Dedifferentiated amniotic fluid mesenchymal stem cell (primary cell): ENCODE measurements around the gene NAXE.
"Not testable (repeated sequence)": the region's sequence is repeated elsewhere in the genome, so short reads cannot be mapped to it uniquely, and the experiment has no call there.

Source experiments
- DNase-seq: peaks from one replicate; pipeline ENCODE4 v3.0.0-alpha.2; 2016; ENCODE audit errors: extremely low spot score

NAXE gene

DNA sequence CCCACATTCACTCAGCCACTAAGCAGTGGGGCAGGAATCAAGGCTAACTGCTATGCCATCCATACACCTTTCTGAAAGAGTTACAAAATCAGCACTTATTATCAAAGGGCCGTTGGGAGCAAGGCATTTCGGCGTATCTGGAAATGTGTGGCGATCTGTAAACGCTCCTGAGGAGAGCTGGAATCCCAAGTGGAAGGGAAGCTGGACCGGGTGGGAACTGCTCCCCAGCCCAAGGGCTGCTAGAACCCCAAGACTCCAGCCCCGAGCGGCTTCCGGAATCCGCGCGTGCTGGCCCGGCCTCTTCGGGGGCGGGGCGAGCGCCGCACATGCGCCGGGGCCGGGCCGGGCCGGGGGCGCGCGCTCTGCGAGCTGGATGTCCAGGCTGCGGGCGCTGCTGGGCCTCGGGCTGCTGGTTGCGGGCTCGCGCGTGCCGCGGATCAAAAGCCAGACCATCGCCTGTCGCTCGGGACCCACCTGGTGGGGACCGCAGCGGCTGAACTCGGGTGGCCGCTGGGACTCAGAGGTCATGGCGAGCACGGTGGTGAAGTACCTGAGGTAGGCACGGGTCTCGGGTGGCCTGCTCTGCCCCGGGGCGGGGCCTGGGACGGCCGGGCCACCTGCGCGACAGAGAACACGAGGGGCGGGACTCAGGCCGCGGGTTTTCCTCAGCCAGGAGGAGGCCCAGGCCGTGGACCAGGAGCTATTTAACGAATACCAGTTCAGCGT lies at the start of gene NAXE:
NAXE (plus strand) TSS at position 345 of the 726 bp plus-strand sequence; CDS start at position 374, 29 bp downstream.
- peak; percentile 36 for DNase-seq

DNA sequence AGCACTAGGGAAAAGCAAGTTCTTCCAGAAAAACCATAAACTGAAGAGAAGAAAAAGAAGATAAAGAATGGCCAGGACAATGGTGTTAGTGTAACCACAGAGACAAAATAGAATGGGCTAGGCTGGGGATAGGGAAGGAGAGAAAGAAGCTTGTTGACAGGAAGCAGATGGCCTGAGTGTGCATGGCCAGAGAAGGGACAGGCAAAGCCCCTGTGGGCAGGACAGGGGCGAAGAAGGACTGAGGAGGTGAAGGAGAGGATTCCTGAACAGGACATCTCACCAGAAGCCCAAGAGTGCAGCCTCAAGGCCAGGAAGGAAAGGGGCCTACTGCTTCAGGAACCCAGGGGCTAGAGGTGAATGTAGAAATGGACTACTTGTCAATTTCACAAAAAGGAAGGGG lies 48.5 kb upstream of the NAXE start:
- DNase-seq: no peak

DNA sequence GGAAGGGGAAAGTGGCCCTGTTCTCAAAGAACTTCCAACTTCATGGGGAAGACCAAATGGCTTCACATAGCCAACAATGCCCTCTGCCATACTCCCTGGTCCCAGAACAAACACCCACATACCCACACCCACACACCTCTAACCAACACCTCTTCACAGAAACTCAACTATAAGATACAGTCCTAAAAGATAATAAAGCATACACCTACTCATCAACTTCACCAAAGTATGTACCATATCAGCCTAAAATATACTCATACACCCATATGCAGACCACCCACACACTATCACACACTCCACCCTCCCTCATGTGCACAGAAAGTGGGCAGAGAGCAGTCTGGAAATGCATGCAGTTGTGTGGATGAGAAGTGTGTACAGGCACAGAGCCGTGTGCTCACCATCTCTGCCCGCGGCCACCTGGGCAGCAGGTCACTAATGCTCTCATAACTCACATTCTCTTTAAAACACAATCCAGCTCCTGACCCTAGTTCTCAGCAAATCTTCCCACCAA lies 46.9 kb upstream of the NAXE start:
- DNase-seq: no peak

DNA sequence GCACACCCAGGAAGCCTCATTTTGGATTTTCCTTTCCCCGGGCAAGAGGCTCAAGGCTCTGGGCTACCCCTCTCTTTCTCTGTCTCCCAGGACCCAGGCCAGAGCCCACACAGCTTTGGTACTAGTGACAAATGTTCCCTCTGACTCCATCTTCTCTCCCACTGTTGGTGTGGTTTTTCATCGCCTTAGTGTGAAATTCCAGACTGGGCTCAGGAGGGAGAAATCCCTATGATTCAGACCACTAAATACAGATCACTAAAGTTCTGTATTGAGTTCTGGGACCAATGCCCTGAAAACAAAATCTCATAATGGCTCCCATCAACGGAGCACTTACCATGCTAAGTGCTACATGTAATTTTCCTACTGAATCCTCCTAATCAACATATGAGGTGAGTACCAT lies 45.3 kb upstream of the NAXE start:
- DNase-seq: no peak

DNA sequence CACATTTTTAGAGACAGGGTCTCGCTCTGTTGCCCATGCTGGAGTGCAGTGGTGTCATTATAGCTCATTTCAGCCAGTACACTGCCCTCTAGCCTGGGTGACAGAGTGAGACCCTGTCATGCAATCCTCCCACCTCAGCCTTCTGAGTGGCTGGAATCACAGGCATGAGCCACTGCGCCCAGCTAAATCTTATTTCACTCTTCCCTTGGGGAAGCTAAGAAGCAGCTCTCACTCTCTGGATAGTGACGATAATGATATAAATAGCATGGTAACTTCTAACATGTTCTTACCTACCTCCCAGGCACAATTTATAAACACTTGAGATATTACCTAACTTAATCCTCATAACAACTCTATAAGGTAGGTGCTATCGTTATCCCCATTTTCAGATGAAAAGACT lies 44.1 kb upstream of the NAXE start:
- no peak for DNase-seq

DNA sequence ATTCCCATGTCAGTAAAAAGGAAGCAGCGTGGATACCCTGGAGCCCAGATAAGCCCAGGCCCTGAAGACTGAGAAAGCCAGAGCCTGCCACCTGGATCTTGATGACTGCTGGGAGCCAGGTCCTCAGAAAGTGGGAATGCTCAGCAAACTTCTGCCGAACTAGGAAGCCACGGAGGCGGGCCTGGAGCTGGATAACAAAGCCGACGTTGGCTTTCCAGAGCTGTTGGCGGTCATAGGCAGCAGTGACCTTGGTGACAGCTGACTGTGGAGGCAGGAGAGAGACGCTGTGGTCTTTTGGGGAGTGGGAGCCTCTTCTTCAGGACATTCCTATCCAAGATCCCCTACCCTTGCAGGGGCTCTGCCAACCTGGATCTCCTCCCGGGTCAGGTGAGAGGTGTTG lies 43.6 kb upstream of the NAXE start:
- no peak for DNase-seq

DNA sequence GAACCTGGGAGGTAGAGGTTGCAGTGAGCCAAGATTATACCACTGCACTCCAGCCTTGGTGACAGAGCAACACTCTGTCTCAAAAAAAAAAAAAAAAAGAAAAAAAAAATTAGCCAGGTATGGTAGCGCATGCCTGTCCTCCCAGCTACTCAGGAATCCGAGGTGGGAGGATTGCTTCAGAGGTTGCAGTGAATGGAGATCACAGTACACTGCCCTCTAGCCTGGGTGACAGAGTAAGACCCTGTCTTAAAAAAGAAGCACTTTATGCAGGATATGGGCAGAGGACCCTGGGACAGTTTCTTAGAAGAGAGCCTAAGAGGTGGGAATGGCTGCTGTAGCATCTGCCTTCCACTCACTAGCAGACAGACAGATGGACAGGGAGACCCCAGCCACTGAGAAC lies 42.2 kb upstream of the NAXE start:
- no peak for DNase-seq

DNA sequence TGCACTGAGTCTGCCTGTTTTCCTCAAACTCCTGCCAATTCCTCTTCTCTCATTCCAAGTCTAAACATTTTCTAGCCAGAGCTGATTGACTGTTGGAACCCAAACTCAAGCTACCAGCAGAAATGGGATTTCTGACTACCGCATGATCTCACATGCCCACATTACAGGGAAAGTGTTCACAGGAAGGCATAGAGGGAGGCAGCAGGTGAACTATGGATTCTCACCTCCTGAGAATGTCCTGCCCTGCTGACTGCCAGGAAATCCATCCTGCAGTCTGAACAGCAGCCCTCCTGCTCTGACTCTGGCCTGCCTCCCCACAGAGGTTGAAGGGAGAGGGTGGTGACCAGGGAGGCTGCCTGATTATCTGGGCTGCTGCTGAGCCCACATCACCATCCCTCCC lies 41.7 kb upstream of the NAXE start:
- DNase-seq: no peak

DNA sequence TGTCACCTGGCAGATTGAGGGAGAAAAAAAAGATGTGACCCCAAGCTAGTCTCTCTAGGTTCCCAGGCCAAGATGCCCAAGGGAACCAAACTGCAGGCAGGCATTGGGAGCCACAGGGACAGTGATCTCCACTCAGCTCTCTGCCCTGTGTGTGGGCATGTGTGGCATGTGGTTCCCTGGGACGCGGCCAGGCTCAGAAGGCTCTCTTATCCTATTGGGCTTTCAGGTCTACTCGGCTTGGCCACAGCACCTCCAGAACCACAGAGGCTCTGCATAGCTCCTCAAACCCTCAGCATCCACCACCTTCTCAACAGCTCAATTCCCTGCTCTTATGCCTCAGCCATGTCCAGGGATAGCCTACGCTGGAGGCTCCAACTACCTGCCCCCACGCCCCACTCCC lies 41.2 kb upstream of the NAXE start:
- DNase-seq: no peak

DNA sequence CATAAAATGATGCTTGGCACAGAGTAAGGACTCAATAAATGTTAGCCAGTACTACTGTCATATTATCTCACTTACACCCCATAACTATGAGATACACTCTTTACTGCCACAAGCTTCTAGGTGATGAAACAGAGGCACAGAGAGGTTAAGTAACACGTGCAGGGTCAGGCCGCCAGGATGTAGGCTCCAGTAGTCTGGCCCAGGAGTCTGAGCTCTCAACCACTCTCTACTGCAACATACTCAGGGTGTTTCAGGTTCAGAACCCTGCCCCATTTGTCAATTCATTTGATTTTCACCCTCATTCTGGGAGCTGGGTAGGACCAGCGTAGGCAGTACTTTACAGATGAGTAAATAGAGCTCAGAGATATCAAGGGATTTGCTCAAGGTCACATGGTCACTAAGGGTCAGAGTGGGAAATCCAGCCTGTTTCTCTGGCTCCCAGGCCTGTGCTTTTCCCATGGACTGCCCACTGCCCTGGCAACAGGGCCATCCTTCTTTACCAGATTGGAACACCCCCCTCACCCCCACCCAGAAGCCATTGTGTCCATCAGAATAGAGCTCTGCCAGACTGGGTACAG lies 40.4 kb upstream of the NAXE start:
- DNase-seq: no peak

DNA sequence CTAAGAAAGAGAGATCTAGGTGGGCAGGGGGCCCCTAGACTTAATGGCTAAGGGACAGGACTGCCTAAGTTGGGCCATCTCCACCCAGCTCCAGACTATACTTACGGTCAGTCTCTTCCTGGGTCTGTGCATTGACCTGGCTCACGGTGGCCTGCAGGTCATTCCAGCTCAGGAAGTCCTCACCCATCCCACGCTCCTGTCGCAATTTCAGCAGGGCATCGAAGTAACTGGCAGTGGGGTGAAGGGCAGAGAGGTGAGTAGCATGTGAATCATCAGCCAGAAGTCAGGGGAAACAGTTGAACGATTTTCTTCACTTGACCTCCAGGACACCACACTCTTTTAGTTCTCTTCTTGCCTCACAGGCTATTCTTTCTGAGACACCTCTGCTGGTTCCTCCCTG lies 39.7 kb upstream of the NAXE start:
- DNase-seq: no peak

DNA sequence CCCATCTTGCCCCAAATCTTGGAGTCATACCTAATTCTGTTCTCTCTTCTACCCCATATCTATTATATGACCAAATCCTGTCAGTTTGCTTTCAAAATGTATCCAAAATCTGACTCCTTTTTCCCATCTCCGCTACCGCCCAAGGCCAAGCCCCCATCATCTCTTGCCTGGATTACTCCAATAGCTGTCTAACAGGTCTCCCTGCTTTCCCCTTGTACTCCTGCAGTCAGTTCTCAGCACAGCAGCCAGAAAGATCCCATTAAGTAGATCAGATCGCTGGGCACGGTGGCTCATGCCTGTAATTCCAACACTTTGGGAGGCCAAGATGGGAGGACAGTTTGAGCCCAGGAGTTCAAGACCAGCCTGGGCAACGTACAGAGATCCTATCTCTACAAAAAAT lies 39.1 kb upstream of the NAXE start:
- no peak for DNase-seq

DNA sequence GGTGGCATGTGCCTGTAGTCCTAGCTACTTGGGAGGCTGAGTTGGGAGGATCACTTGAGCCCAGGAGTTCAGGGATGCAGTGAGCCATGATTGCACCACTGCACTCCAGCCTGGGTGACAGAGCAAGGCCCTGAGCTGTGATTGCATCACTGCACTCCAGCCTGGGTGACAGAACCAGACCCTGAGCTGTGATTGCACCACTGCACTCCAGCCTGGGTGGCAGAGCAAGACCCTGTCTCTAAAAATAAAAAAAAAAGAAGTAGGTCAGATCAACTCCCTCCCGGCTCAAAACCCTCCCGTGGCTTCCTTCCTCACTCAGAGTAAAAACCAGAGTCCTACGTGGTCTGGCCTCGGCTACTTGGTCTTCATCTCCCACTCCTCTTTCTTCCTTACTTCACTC lies 38.6 kb upstream of the NAXE start:
- DNase-seq: not testable (repeated sequence)

DNA sequence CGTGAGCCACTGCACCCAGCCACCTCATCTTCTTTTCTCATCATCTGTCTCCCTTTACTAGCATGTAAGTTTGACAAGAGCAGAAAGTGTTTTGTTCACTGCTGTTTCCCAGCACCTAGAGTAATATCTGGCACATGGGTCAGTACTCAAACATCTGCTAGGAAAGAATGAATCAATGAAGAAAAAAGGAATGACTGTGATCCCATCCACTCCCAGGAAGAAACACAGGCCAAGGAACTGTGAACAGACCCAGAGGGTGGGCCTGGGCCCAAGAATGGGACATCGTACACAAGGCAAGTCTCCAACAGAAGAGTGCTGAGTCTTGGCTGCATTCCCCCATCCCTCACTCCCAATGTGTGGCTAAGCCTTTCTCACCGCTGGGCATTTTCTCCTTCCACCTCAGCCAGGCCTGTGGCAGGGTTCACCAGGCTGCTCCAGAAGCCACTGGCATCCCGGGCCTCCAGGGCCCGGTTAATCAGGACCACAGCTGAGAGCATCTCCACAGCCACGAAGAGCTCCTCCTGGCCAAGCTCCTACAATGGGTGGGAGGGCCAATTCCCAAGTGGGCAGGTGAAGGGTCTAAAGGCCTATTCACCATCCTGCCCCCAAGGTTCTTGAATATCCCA lies 37.6 kb upstream of the NAXE start:
- DNase-seq: no peak

DNA sequence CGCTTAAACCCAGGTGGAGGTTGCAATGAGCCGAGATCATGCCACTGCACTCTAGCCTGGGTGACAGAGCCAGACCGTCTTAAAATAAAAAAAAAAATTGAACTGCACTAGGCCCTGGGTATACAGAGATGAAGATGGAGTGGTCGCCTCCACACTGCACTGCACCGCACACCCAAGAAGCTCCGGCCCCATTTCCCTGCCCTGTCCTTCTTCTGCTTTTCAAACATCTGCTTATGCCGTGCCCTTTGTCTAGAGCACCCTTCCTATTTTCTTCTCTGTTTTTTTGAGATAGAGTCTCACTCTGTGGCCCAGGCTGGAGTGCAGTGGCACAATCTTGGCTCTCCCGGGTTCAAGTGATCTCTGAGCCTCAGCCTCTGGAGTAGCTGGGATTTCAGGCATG lies 36.6 kb upstream of the NAXE start:
- DNase-seq: no peak

DNA sequence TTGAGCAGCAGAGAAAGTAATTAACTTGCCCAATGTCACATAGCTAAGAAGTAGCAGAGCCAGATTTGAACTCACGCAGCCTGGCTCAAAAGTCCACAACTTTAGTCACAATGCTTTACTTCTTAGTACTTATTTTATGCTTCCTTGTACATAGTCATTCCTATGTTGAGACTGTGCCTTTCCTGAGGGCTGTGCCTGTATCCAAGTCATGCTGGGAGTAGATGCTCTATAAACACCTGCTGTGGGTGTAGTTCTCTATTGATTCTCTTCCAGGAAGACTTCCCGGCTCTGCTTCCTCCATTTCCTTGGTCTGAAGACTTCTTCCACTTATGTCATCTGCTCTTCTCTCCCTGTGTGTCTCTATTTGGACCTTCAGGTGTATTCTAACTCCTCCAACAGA lies 35.9 kb upstream of the NAXE start:
- no peak for DNase-seq

DNA sequence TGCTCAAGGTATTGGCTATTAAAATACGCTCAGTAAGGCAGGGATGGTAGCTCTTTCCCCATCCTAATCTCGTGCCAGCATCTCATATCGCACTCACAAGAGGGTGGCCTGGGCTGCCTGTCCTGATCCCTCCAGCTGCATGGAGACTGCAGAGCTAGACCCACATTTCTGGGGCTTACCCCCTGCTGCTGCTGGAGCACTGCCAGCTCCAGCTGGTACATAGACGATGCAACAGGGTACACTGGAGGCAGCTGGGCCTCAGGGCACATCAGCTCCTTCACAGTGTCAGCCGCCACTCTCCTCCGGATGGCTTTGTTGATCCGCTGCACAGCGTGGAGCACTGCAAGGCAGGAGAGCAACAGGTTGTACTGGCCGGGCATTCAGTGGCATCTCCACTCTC lies 35.2 kb upstream of the NAXE start:
- DNase-seq: no peak

DNA sequence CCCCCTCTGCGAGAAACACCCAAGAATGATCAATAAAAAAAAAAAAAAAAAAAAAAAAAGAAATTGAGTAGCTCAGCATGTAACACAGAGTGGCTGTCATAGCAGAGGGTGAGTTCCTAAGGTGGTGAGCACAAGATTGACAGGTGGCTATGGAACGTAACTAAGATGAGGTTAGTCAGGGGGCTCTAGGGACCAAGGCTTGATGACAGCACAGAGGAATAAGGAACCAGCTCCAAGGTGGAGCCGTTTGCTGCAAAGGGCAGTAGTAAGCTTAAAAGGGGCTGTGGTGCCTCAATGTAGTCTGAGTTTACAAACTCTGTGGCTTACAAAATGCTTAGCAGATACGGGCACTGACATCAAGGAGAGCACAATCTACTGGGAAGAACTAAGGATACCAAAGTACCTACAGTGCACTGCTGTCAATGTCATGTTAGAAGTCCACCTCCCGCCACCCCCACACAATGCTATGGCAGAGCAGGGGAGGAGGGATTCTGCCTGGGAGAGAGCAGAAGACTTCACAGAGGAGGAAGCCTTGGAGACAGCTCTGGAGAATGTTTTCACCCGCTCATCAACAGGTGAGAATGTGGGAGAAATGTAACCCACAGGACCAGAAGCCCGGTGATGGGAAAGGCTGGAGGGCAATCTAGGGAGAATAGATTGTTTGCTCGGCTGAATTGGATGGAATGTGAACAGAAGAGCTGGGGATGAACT lies 32.3 kb upstream of the NAXE start:
- DNase-seq: no peak

DNA sequence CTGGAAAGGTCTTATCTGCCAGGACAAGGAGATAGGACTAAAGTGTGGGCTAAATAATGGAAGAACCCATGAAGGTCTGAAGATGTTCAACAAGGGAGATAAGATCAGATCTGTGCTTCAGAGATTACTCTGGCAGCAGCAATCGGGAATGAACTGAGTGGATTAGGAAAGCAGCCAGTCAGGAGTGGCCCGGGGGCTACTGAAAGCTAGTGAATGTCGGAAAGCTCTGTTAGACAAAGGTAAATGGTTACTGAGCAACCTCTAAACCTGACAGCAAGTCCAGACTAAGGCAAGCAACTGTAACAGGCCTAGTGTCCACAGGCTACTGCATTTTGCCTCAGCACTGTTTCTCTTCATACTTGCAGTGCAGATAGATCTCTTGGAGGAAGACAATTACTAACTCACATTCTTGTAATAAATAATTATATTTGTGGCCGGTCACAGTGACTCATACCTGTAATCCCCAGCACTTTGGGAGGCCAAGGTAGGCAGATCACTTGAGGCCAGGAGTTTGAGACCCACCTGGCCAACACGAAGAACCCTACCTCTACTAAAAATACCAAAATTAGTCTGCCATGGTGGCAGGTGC lies 31.7 kb upstream of the NAXE start:
- no peak for DNase-seq

DNA sequence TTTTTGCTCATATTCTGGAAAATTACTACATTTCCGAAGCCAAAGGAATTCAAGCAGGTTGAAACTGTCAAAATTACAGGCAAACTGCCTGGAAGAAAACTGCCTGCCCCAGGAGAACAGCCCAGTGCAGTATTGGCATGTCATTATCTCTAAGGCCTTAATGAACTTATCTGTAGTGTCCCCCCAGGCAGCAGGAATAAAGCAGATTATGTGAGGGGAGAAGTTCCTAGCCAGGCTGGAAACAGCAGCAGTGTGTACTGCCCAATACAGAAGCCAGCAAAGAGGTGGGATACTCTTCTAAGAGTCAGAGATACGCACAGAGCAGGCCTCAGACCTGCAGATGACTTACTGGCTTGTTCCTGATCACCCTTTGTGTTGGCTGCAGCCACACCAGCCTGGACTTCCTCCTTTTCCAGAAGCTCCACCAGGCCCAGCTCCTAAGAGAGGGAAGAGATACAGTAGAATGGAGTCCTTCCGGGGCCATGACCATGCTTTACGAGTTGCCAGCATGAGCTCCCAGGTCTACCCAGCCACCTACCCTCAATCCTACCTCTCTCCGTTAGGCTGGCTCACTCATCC lies 30.9 kb upstream of the NAXE start:
- no peak for DNase-seq

DNA sequence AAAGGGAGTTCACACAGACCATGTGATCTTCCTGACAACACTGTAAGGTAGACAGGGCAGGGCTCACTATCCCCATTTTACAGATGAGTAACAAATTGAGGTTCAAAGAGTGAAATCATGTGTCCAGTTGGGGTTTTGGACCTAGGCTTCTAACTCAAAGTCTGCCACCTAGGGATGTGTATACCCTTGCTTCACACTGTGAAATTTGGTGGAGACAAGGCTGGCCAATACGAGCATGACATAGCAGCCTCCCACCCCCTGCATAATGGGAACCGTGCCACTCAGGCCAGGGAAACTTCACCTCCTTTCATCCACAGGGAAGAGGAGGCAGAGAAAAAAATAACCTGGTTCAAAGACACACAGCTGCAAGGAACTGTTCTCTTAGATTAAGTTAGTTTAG lies 26.1 kb upstream of the NAXE start:
- DNase-seq: no peak

DNA sequence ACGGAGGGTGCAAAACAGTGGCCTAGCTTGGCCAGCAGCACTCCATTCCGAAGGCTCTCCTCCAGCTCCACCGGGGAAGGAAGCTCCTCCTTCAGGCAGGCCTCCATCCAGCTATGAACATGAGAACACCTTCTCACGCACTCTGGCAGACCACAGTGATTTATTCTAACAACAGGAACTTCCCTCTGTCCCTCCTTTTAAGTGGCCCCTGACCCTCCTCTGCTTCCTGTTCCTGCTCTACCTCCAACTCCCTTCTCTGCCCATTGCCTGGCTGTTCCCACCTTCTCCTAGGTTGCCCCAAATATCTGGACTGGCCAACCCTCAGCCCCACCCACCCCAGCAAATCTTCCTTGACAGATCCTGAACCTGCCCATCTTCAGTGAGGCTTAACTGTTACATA lies 25.1 kb upstream of the NAXE start:
- DNase-seq: no peak
